Fibroblast of mammary gland (primary cell): ENCODE results near the gene AGAP1.
"Not testable (repeated sequence)": the region's sequence is repeated elsewhere in the genome, so short reads cannot be mapped to it uniquely, and the experiment has no call there.

Experiments
- DNase-seq: peaks from one replicate; pipeline ENCODE4 v3.0.0-alpha.2; 2010; ENCODE audit warnings: low read depth
- H3K4me3 ChIP-seq: 2 replicates; pipeline ENCODE4 v1.5.1; 2011; ENCODE audit warnings: low read depth, mild to moderate bottlenecking, low read length, moderate library complexity; ENCODE audit not compliant: control insufficient read depth
- TF ChIP-seq, protein P1 (sequence below): conservative IDR thresholded peaks from 2 replicates; pipeline ENCODE4 v1.5.1; 2011; ENCODE audit warnings: low read depth, low read length, inconsistent platforms; ENCODE audit not compliant: control insufficient read depth, insufficient read depth

The AGAP1 gene

DNA sequence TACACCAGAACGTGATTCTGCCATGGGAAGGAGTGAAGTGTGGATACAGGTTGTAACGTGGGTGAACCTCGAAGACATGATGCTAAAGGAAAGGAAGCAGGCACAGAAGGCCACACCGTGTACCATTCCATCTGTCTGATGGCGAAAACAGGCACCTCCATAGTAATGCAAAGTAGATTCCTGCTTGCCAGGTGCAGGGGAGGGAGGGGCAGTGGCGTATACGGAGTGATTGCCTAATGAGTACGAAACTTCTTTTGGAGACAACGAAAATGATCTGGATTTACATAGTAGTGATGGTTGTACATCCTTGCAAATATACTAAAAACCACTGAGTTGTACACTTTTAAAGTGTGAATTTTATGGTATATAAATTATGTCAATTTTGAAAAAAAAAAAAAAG lies 567.7 kb downstream of the AGAP1 start:
- TF ChIP-seq, protein P1, sequence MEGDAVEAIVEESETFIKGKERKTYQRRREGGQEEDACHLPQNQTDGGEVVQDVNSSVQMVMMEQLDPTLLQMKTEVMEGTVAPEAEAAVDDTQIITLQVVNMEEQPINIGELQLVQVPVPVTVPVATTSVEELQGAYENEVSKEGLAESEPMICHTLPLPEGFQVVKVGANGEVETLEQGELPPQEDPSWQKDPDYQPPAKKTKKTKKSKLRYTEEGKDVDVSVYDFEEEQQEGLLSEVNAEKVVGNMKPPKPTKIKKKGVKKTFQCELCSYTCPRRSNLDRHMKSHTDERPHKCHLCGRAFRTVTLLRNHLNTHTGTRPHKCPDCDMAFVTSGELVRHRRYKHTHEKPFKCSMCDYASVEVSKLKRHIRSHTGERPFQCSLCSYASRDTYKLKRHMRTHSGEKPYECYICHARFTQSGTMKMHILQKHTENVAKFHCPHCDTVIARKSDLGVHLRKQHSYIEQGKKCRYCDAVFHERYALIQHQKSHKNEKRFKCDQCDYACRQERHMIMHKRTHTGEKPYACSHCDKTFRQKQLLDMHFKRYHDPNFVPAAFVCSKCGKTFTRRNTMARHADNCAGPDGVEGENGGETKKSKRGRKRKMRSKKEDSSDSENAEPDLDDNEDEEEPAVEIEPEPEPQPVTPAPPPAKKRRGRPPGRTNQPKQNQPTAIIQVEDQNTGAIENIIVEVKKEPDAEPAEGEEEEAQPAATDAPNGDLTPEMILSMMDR: no peak
- no peak for DNase-seq
- no peak overlapping the region for H3K4me3 ChIP-seq

DNA sequence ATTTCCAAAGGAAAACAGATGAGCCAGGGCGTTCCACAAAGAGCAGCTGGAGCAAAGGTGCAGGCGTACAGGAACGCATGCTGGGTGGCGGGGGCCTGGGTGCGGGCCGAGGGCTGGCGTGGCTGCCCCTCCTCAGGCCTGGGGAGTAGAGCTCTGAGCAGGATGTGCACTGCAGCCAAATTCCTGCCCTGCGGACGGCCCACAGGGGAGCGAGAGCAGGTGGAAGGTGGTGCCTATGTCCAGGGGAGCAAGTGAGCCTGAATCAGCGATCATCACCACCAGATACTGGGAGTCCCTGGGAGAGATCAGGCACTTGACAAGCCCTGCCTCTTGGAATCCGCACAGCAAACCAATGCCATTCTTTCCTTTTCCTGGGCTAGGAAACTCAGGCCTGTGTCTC lies 568.1 kb downstream of the AGAP1 start:
- TF ChIP-seq, protein P1: no peak
- DNase-seq: no peak
- H3K4me3 ChIP-seq: no peak overlapping the region

DNA sequence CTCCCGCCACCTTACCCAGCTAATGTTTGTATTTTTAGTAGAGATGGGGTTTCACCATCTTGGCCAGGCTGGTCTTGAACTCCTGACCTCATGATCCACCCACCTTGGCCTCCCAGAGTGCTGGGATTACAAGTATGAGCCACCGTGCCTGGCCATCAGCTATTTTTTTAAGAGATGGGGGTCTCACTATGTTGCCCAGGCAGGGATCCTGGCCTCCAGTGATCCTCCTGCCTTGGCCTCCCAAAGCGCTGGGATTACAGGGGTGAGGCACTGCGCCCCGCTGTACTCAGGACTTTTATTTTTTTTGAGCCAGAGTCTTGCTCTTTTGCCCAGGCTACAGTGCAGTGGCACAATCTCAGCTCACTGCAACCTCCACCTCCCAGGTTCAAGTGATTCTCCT lies 569.0 kb downstream of the AGAP1 start:
- H3K4me3 ChIP-seq, DNase-seq: not testable (repeated sequence)

DNA sequence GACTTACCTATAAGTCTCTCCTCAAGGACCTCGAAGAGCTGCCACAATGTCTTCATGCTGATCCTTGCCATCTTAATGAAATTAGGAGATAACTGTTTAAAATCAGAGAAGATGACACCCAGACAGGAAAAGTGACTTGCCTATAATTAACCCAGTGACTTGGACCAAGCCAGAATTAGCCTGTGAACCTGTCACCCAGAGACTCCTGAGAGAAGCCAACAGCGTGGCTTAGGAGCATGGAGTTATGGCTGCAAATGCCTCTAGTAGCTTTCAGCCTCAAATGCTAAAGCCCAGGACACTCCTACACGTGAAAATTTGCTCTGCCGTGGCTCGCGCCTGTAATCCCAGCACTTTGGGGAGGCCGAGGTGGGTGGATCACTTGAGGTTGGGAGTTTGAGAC lies 570.2 kb downstream of the AGAP1 start:
- no peak for DNase-seq
- TF ChIP-seq, protein P1: no peak
- H3K4me3 ChIP-seq: no peak overlapping the region

DNA sequence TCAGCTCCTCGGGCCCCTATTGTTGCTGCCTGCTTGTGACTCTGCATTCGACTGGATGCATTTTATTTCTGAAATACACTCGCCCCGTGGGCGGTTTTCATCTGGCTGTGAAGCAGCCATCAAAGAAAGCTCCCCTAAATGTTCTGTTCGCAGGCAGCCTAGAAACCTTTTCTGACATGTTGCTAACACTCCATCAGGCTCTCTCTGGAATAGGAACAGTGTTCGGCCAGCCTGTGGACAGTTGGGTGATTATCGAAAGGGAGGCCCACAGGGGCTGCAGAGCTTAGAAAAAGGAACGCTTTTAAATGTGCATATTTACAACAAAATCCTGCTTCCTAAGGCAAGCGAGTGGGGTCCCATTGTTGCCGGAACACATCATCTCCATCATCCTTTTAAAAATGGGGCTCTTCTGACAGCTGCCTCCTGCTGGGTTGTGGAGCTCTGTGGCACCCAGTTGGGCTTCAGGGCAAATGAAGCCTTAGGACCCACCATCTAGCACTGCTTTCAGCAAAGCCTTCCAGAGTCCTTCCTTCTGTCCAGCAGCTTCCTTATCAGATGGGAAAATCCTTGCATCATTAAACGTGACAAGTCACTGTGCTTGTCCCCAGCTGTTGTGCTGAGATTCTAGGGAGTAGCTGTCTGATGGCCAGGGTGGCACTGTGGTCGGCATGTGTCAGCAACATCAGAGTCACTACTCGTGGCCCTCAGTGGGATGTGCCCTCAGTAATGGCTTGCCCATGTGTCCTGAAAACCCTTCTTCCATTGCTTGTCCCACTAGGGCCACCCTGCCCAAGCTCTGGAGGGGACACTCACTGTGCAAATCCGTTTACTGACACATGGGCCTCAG lies 571.7 kb downstream of the AGAP1 start:
- DNase-seq: no peak
- H3K4me3 ChIP-seq: no peak overlapping the region
- TF ChIP-seq, protein P1: no peak

DNA sequence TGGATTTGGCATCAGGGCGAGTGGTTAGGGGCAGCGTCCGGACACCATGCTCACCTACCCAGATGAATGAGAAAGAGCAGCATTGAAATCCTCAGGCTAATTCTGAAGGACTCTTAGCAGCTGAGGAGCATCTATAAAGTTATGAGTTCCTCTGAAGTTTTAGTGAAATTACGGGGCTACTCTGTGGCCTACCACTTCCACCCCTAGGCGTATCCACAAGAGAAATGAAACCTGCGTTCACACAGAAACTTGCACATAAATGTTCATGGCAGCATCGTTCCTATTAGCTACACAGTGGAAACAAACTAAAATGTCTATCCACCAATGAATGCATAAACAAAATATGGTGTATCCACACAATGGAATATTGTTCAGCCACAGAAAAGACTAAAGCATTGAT lies 576.4 kb downstream of the AGAP1 start:
- TF ChIP-seq, protein P1: no peak

DNA sequence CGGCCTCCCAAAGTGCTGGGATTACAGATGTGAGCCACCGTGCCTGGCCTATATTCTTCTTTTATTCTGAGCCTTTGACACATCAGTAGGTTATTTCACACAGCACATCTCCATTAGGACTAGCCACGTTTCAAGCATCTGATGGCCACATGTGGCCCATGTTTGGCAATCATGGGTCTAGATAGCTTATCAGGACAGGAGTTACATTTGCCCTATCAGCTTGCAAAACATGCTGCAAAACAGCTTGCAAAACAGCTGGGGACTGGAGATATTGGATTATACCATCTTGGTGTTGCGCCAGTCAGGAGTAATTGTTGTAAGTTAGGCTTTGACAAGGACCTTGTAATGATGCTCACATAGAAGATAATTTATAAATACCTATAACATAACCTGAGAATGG lies 579.4 kb downstream of the AGAP1 start:
- TF ChIP-seq, protein P1: no peak
- DNase-seq: no peak
- no peak overlapping the region for H3K4me3 ChIP-seq

More for the DNA sequence above, 576.4 kb downstream of the AGAP1 start:
- no peak for DNase-seq
- no peak overlapping the region for H3K4me3 ChIP-seq
